ENCODE results near the gene HPSE2. TPM values are rescaled to one million over a fixed set of nuclear protein-coding genes. Genes with fewer than 3 reads are reported as not detected.

The HPSE2 gene
- total and polyA plus RNA-seq, 2 of the 8 experiments (the other 6 are each of a cell fraction or from before 2014, with no cell fraction given): 0.41 to 0.58 TPM

DNA sequence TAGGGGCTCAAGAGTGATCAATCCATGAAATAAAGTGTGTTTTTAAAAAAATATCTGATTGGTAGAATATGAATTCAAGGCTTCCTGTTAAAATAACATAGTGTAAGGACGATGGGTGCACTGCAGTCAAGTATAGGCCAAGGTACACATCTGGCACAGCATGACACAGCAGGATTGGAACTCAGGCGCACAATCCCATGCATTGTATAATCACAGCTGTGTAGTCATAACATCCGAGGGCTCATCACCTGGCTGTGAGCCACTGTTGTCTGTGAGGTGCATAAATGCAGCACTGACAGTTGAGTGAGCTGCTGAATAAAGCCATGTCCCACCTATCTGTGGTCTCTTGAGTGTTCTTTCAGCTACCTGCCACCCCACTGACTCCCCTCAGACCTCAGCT is 646.6 kb downstream of the HPSE2 start:
- FAIRE-seq: no peak
- no peaks in the 10 kb centered on the region for H3K9me3 ChIP-seq (ENCODE audit: insufficient read depth in 2 of 2, low read depth in 1 of 2, low read length in 1 of 2)
- TF ChIP-seq TAF1 (IDR thresholded peaks at IDR 0.05; ENCODE audit: low read depth, low read length): no peak
- no peak for TF ChIP-seq SUZ12 (IDR thresholded peaks at IDR 0.05; ENCODE audit: low read length)
- no peak for TF ChIP-seq HDAC6 (IDR thresholded peaks at IDR 0.05; ENCODE audit: low read depth, low read length)
- TF ChIP-seq POLR2A (IDR thresholded peaks at IDR 0.05; ENCODE audit: control extremely low read depth in 1 of 2, low read depth in 2 of 2, low read length in 2 of 2): no peak
- TF ChIP-seq TEAD4 (IDR thresholded peaks at IDR 0.05; ENCODE audit: low read depth, low read length): no peak
- no peak for TF ChIP-seq CBX5 (IDR thresholded peaks at IDR 0.05; ENCODE audit: low read depth, low read length)
- TF ChIP-seq KDM4A (IDR thresholded peaks at IDR 0.05; ENCODE audit: low read depth, low read length, severe bottlenecking): no peak
- no peak for TF ChIP-seq BCL11A (IDR thresholded peaks at IDR 0.05; ENCODE audit: low read depth in 2 of 2, low read length in 2 of 2)
- no peak for TF ChIP-seq SRF (IDR thresholded peaks at IDR 0.05; ENCODE audit: low read depth, low read length)
- no peak for TF ChIP-seq TAF7 (optimal IDR thresholded peaks at IDR 0.05; ENCODE audit: borderline replicate concordance, low read depth, low read length)
- TF ChIP-seq BRCA1 (IDR thresholded peaks at IDR 0.05; ENCODE audit: low read depth, low read length): no peak
- TF ChIP-seq TBP (IDR thresholded peaks at IDR 0.05; ENCODE audit: low read depth, low read length): no peak
- TF ChIP-seq FOSL1 (IDR thresholded peaks at IDR 0.05; ENCODE audit: insufficient read depth, low read depth, low read length): no peak
- TF ChIP-seq YY1 (IDR thresholded peaks at IDR 0.05; ENCODE audit: low read depth, low read length): no peak
- no peak for TF ChIP-seq JUN (IDR thresholded peaks at IDR 0.05; ENCODE audit: low read depth, low read length)
- no peak for TF ChIP-seq MAFK (IDR thresholded peaks at IDR 0.05; ENCODE audit: low read depth, low read length)

More for the DNA sequence above, 646.6 kb downstream of the HPSE2 start:
- Histone ChIP-seq H3K4me3 (ENCODE audit: extremely low read depth in 1 of 4, insufficient read depth in 2 of 4, low read depth in 3 of 4, low read length in 4 of 4) (no peak overlapping the region), H3K79me1 (ENCODE audit: low read depth, low read length) (no peaks in the 10 kb centered on the region), H2BK12ac (ENCODE audit: low read depth, low read length) (no peak overlapping the region), H3K18ac (ENCODE audit: extremely low read depth, low read length) (no peak overlapping the region), H3K4ac (replicated peaks; ENCODE audit: insufficient read length, low read depth, low read length) (no peak overlapping the region), H3K23ac (ENCODE audit: insufficient read length) (no peak overlapping the region), H4K8ac (ENCODE audit: extremely low read depth, insufficient read depth, low read length) (no peak overlapping the region), H2BK20ac (ENCODE audit: low read length) (no peak overlapping the region), H4K20me1 (replicated peaks in 1 of 2; ENCODE audit: control insufficient read depth in 1 of 2, insufficient read depth in 2 of 2, low read length in 2 of 2) (no peaks in the 10 kb centered on the region), H3K9ac (replicated peaks in 1 of 4; ENCODE audit: extremely low read depth in 1 of 4, low read depth in 3 of 4, low read length in 3 of 4) (no peak overlapping the region), H2BK5ac (ENCODE audit: low read depth, low read length) (no peak overlapping the region), H3K4me2 (ENCODE audit: insufficient read depth in 1 of 2, low read depth in 2 of 2, low read length in 2 of 2) (no peak overlapping the region), H3K27ac (ENCODE audit: low read depth, low read length) (no peak overlapping the region), H3K27me3 (replicated peaks in 1 of 4; ENCODE audit: control insufficient read depth in 3 of 4, extremely low read depth in 1 of 4, insufficient read depth in 3 of 4, low read length in 3 of 4) (no peaks in the 10 kb centered on the region), H4K91ac (replicated peaks; ENCODE audit: insufficient read length, low read length) (no peak overlapping the region), H3K36me3 (ENCODE audit: control insufficient read depth in 2 of 4, insufficient read depth in 4 of 4, low read length in 3 of 4) (no peaks in the 10 kb centered on the region), H3K23me2 (ENCODE audit: low read depth, low read length) (no peaks in the 10 kb centered on the region), H3K79me2 (ENCODE audit: control insufficient read depth in 1 of 2, insufficient read depth in 2 of 2, low read length in 2 of 2) (no peaks in the 10 kb centered on the region), H2BK15ac (ENCODE audit: low read length) (no peak overlapping the region), H3K14ac (ENCODE audit: insufficient read length) (no peak overlapping the region), H3K56ac (replicated peaks; ENCODE audit: insufficient read length, low read depth, low read length) (no peak overlapping the region), H3K4me1 (replicated peaks in 1 of 4; ENCODE audit: control insufficient read depth in 3 of 4, insufficient read depth in 4 of 4, low read length in 3 of 4) (no peaks in the 10 kb centered on the region), H2AK5ac (ENCODE audit: low read depth, low read length) (no peak overlapping the region), H2AFZ (ENCODE audit: low read length) (no peak overlapping the region), H4K5ac (ENCODE audit: insufficient read length, low read depth, low read length) (no peak overlapping the region), H2BK120ac (replicated peaks; ENCODE audit: low read depth, low read length) (no peak overlapping the region)
- CTCF ChIA-PET (ENCODE audit: partially characterized antibody): interaction anchor here (1.1 to 1.4 kb wide), 2 partner anchors 10 to 453 kb away, joined by 3 read pairs; no protein-coding TSS in a partner anchor
- WGBS, 2 experiments (ENCODE audit: extremely low coverage in 1 of 2, insufficient coverage in 1 of 2, insufficient read length in 1 of 2, insufficient replicate concordance in 2 of 2, low coverage in 1 of 2, low lambda C conversion rate in 2 of 2, missing lambda C conversion rate in 1 of 2): 96% methylated on average over 3 of the region's 3 CpGs; no CpG with 5 or more reads in 1 of the 2 experiments
- POLR2A ChIA-PET (ENCODE audit: partially characterized antibody): no interaction called here
- no peak for DNase-seq (ENCODE audit: low read depth in 1 of 2, low spot score in 2 of 2)

All from H1 (cell line).